ENCODE data around the gene RPL9. TPM values are rescaled to one million over a fixed set of nuclear protein-coding genes. Genes with fewer than 3 reads are reported as not detected.

RPL9 gene
- total RNA-seq, 4 donors from 2014 or later, result 1,742 to 7,890 (median 5,202) TPM

DNA sequence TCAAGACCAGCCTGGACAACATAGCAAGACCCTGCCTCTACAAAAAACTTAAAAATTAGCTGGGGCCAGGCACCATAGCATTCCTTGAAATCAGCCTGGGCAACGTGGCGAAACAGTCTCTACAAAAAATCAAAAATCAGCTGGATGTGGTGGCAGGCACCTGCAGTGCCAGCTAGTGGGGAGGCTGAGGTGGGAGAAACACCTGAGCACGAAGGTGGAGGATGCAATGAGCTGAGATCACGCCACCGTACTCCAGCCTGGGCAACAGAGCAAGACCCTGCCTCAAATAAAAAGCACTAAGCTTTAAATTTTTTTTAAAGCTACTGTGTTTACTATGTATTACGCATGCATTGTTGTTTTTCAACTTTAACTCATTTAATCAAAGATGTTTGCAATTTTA is 3.2 kb downstream of the RPL9 start:
- TF ChIP-seq POLR2AphosphoS5 (IDR thresholded peaks at IDR 0.05) (no peak), EP300 (IDR thresholded peaks at IDR 0.05) (no peak), POLR2A (IDR thresholded peaks at IDR 0.05) (no peak), CTCF (IDR thresholded peaks at IDR 0.05) (no peak)
- H3K4me3 ChIP-seq, result no peak overlapping the region
- H3K27me3 ChIP-seq, result no peaks in the 10 kb centered on the region
- H3K4me1 ChIP-seq, result peaks cover 11 to 53% (median 13%) of the 10 kb centered on the region in 3 donors
- peaks cover 16 to 70% of the 10 kb centered on the region in 2 donors for H3K36me3 ChIP-seq
- no peak overlapping the region for H3K27ac ChIP-seq
- no peak for ATAC-seq
- WGBS, 2 donors (ENCODE audit: low coverage in 1 of 2), result 83 to 96% methylated on average over 5 to 6 of the region's 6 CpGs
- H3K9me3 ChIP-seq, result no peaks in the 10 kb centered on the region

DNA sequence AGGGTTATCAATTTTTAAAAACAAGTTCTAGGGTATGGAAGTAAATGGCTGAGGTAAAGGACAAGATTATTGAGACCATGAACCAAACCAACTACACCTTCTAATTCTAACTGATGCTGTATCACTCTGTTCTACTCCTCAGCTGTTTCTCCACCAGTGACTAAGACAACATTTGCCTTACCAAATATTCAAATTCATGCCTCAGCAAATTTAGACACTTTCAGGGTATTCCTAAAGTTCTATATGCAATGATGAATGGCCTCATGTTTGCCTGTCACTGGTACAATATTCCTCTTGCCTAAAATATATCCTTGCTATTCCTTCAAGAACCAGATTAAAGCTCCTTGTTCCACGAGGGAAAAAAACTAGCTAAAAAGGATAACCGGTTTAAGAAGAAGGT is 5.0 kb downstream of the RPL9 start:
- WGBS, 2 donors (ENCODE audit: low coverage in 1 of 2), result 49 to 68% methylated on average over 2 of the region's 2 CpGs
- Histone ChIP-seq H3K4me3 (no peak overlapping the region), H3K27ac (no peak overlapping the region), H3K9me3 (no peaks in the 10 kb centered on the region), H3K36me3 (peaks cover 16 to 87% of the 10 kb centered on the region in 2 donors), H3K4me1 (peaks cover 11 to 41% (median 13%) of the 10 kb centered on the region in 3 donors), H3K27me3 (no peaks in the 10 kb centered on the region)
- ATAC-seq, result no peak
- no peak for TF ChIP-seq CTCF (IDR thresholded peaks at IDR 0.05)
- TF ChIP-seq POLR2AphosphoS5 (IDR thresholded peaks at IDR 0.05), result no peak
- TF ChIP-seq EP300 (IDR thresholded peaks at IDR 0.05), result no peak
- no peak for TF ChIP-seq POLR2A (IDR thresholded peaks at IDR 0.05)

DNA sequence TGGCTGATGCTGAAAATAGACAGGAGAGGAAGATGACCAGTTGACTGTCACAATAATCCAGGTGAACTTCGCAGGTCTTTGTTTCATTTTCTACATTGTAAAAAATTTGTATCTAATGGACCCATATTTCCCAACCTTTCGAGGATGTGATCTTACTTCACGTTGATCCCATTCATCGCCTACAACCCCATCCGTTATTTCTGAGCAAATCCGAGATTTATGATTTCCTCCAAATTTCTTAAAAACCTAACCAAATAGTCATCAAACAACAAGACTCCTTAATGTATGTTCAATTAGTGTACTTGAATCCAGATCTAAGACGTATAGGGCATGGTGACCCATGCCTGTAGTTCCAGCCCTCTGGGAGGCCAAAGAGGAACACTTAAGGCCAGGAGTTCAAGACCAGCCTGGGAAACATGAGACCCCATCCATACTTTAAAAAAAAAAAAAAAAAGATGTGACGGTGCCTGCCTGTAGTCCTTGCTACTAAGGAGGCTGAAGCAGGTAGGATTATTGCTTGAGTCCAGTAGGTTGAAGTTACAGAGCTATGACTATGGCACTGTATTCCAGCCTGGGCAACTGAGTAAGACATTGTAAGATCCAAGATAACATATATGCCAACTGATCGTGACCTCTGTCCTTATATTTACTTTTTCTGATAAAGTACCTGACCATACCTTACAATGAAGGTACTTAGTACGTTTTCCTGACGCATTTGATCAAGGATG is 5.7 kb downstream of the RPL9 start:
- Histone ChIP-seq H3K9me3 (no peaks in the 10 kb centered on the region), H3K27ac (no peak overlapping the region), H3K36me3 (peaks cover 16 to 88% of the 10 kb centered on the region in 2 donors), H3K4me3 (no peak overlapping the region), H3K4me1 (peaks cover 11 to 40% (median 13%) of the 10 kb centered on the region in 3 donors), H3K27me3 (no peaks in the 10 kb centered on the region)
- no peak for ATAC-seq
- WGBS, 2 donors (ENCODE audit: low coverage in 1 of 2), result 67 to 73% methylated on average over 10 to 11 of the region's 11 CpGs
- no peak for TF ChIP-seq EP300 (IDR thresholded peaks at IDR 0.05)
- TF ChIP-seq POLR2AphosphoS5 (IDR thresholded peaks at IDR 0.05), result no peak
- TF ChIP-seq POLR2A (IDR thresholded peaks at IDR 0.05), result no peak
- TF ChIP-seq CTCF (IDR thresholded peaks at IDR 0.05), result no peak

DNA sequence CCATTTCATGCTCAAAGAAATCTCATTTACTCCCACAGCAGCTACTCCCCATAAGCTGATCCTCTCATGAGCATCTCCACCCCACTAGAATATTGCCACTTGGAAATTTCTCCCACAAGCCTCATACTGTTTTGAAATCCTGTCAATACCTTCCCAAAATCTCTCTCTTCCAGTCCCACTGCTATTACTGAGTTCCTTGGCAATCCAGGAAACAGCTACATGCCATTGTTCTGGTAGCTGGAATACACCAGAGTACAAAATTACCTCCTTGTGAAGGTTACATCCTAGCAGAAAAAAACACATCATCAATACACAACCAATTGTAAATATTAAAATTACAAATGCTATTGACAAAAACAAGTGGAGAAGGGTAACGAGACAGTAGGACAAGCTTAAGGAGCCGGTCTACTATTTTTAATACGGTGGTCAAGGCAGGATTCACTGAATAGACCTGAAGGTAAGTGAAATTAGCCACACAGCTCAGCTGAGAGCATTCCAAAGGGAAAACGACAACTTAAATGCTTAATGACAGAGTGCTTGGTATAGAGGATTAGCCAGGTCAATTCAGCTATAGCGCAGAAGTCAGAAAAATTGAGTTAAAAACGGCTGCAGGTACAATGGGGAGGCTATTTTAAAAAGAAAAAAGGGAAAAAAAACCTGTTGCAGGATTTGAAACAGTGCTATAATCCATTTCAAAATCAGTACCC is 6.4 kb downstream of the RPL9 start:
- WGBS, 2 donors (ENCODE audit: low coverage in 1 of 2), result 78 to 79% methylated on average over 5 to 6 of the region's 6 CpGs
- TF ChIP-seq POLR2AphosphoS5 (IDR thresholded peaks at IDR 0.05), result no peak
- no peak for TF ChIP-seq EP300 (IDR thresholded peaks at IDR 0.05)
- TF ChIP-seq POLR2A (IDR thresholded peaks at IDR 0.05), result no peak
- TF ChIP-seq CTCF (IDR thresholded peaks at IDR 0.05), result no peak
- H3K36me3 ChIP-seq, result peaks cover 16 to 84% of the 10 kb centered on the region in 2 donors
- no peak overlapping the region for H3K4me3 ChIP-seq
- H3K27ac ChIP-seq, result no peak overlapping the region
- H3K9me3 ChIP-seq, result no peaks in the 10 kb centered on the region
- H3K4me1 ChIP-seq, result peaks cover 5 to 35% (median 10%) of the 10 kb centered on the region in 3 donors
- no peak for ATAC-seq
- no peaks in the 10 kb centered on the region for H3K27me3 ChIP-seq

Measured in gastroesophageal sphincter (tissue), 4 donors.